K562 (cell line): ENCODE results near the gene PIH1D1.

Experiments used
- CTBP1 ChIP-seq: fragments of 450-650 bp; IDR thresholded peaks from 2 replicates; pipeline ENCODE4 v1.6.1; 2016; ENCODE audit warnings: borderline replicate concordance
- DNMT1 ChIP-seq: fragments of 450-650 bp; IDR thresholded peaks from 2 replicates; pipeline ENCODE4 v1.6.1; 2016; ENCODE audit warnings: antibody characterized with exemption, mild to moderate bottlenecking
- RBM34 ChIP-seq: fragments of 200-400 bp; formaldehyde crosslinking; IDR thresholded peaks from 2 replicates; pipeline ENCODE4 v1.6.1; 2018; ENCODE audit warnings: low read length, borderline replicate concordance; ENCODE audit not compliant: insufficient read depth
- RNF2 ChIP-seq: sonication (generic); IDR thresholded peaks from 2 replicates; pipeline ENCODE4 v1.6.1; 2016
- SMAD1 ChIP-seq: fragments of 150-350 bp; IDR thresholded peaks from 2 replicates; pipeline ENCODE4 v1.6.1; 2014; ENCODE audit warnings: low read length, low read depth; ENCODE audit not compliant: partially characterized antibody
- TCF7 ChIP-seq: sonication (generic); IDR thresholded peaks from 2 replicates; pipeline ENCODE4 v1.6.1; 2016; ENCODE audit warnings: antibody characterized with exemption, borderline replicate concordance
- TEAD4 ChIP-seq, 2 experiments: sonication (generic) in 1 of 2; formaldehyde crosslinking in 1 of 2; IDR thresholded peaks; 2 replicates each; pipeline versions ENCODE4 v1.6.1 to v1.8.0; 2012 to 2022; ENCODE audit warnings: borderline replicate concordance in 1 of 2, inconsistent platforms in 1 of 2, low read length in 1 of 2, mild to moderate bottlenecking in 1 of 2, missing genetic modification reagents in 1 of 2
- TF ChIP-seq, protein P1 (sequence below): sonication (generic); formaldehyde crosslinking; IDR thresholded peaks from 2 replicates; pipeline ENCODE4 v1.8.0; 2022; ENCODE audit warnings: missing genetic modification reagents, mild to moderate bottlenecking, borderline replicate concordance
- TF ChIP-seq, protein P2 (sequence below): sonication (generic); IDR thresholded peaks from 2 replicates; pipeline ENCODE4 v1.6.1; 2016
- TF ChIP-seq, protein P3 (sequence below), 3 experiments: IDR thresholded peaks in 2 of 3; conservative IDR thresholded peaks in 1 of 3; 2 replicates each; pipeline ENCODE4 v1.5.1; 2011 to 2012; ENCODE audit warnings: low read length in 3 of 3, mild to moderate bottlenecking in 3 of 3, control low read depth in 2 of 3, improper control_type of control experiment in 1 of 3, inconsistent platforms in 1 of 3, low read depth in 1 of 3, mixed read lengths in 1 of 3, moderate library complexity in 1 of 3; ENCODE audit not compliant: insufficient read depth in 2 of 3
- TF ChIP-seq, protein P4 (sequence below): sonication (generic); formaldehyde crosslinking; IDR thresholded peaks from 2 replicates; pipeline ENCODE4 v1.8.1; 2023; ENCODE audit warnings: mild to moderate bottlenecking, missing genetic modification reagents

DNA sequence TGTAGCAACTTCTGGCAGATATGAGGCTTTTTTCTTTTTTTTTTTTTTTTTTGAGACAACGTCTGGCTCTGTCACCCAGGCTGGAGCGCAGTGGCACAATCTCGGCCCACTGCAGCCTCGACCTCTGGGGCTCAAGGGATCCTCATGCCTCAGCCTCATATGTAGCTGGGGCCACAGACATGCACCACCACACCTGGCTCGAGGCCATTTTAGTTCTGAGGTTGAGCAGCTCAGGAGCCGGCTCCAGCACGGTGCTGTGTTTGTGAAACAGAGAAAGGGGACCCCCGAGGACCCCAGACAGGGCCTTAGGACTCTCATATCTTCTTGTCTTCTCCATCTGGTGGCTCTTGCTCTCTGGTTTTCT is 19.0 kb upstream of the PIH1D1 start:
- TF ChIP-seq, protein P1, sequence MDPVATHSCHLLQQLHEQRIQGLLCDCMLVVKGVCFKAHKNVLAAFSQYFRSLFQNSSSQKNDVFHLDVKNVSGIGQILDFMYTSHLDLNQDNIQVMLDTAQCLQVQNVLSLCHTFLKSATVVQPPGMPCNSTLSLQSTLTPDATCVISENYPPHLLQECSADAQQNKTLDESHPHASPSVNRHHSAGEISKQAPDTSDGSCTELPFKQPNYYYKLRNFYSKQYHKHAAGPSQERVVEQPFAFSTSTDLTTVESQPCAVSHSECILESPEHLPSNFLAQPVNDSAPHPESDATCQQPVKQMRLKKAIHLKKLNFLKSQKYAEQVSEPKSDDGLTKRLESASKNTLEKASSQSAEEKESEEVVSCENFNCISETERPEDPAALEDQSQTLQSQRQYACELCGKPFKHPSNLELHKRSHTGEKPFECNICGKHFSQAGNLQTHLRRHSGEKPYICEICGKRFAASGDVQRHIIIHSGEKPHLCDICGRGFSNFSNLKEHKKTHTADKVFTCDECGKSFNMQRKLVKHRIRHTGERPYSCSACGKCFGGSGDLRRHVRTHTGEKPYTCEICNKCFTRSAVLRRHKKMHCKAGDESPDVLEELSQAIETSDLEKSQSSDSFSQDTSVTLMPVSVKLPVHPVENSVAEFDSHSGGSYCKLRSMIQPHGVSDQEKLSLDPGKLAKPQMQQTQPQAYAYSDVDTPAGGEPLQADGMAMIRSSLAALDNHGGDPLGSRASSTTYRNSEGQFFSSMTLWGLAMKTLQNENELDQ, result no peak
- TF ChIP-seq, protein P2, sequence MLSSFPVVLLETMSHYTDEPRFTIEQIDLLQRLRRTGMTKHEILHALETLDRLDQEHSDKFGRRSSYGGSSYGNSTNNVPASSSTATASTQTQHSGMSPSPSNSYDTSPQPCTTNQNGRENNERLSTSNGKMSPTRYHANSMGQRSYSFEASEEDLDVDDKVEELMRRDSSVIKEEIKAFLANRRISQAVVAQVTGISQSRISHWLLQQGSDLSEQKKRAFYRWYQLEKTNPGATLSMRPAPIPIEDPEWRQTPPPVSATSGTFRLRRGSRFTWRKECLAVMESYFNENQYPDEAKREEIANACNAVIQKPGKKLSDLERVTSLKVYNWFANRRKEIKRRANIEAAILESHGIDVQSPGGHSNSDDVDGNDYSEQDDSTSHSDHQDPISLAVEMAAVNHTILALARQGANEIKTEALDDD, result no peak
- TF ChIP-seq RBM34, result no peak
- TF ChIP-seq CTBP1, result no peak
- TF ChIP-seq, protein P3, sequence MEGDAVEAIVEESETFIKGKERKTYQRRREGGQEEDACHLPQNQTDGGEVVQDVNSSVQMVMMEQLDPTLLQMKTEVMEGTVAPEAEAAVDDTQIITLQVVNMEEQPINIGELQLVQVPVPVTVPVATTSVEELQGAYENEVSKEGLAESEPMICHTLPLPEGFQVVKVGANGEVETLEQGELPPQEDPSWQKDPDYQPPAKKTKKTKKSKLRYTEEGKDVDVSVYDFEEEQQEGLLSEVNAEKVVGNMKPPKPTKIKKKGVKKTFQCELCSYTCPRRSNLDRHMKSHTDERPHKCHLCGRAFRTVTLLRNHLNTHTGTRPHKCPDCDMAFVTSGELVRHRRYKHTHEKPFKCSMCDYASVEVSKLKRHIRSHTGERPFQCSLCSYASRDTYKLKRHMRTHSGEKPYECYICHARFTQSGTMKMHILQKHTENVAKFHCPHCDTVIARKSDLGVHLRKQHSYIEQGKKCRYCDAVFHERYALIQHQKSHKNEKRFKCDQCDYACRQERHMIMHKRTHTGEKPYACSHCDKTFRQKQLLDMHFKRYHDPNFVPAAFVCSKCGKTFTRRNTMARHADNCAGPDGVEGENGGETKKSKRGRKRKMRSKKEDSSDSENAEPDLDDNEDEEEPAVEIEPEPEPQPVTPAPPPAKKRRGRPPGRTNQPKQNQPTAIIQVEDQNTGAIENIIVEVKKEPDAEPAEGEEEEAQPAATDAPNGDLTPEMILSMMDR (IDR thresholded peaks at IDR 0.05 in 2 of 3, conservative IDR thresholded peaks at IDR 0.05 in 1 of 3; ENCODE audit: insufficient read depth in 2 of 3, low read depth in 1 of 3, low read length in 3 of 3), result no peak
- no peak for TF ChIP-seq TCF7
- TF ChIP-seq TEAD4 (IDR thresholded peaks at IDR 0.05; ENCODE audit: low read length), result no peak
- TF ChIP-seq TEAD4 (CRISPR knock-in tag; IDR thresholded peaks at IDR 0.05; ENCODE audit: borderline replicate concordance), result no peak
- TF ChIP-seq, protein P4, sequence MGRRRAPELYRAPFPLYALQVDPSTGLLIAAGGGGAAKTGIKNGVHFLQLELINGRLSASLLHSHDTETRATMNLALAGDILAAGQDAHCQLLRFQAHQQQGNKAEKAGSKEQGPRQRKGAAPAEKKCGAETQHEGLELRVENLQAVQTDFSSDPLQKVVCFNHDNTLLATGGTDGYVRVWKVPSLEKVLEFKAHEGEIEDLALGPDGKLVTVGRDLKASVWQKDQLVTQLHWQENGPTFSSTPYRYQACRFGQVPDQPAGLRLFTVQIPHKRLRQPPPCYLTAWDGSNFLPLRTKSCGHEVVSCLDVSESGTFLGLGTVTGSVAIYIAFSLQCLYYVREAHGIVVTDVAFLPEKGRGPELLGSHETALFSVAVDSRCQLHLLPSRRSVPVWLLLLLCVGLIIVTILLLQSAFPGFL (CRISPR knock-in tag), result no peak
- TF ChIP-seq SMAD1, result no peak
- TF ChIP-seq RNF2, result no peak
- TF ChIP-seq DNMT1, result no peak
